Common myeloid progenitor, CD34-positive (primary cell): ENCODE measurements around the gene NUP210.

Experiments used
- CTCF ChIA-PET: fragments of 350-600 bp; sonication (Branson Sonifier 250); formaldehyde crosslinking; loops from one replicate; lab custom pipeline; 2021; ENCODE audit warnings: antibody characterized with exemption; lab: Charles Lee
- POLR2A ChIA-PET: fragments of 350-600 bp; sonication (Branson Sonifier 250); formaldehyde crosslinking; loops from one replicate; lab custom pipeline; 2021; ENCODE audit warnings: antibody characterized with exemption; lab: Charles Lee
- DNase-seq, 3 donors: peaks; one replicate each; pipeline versions ENCODE4 v3.0.0 to v3.0.0-alpha.2; 2013
- H3K27ac ChIP-seq, 2 experiments: 1 replicate in 1 of 2; 2 replicates in 1 of 2; pipeline ENCODE4 v1.7.0; 2013; ENCODE audit warnings: inconsistent platforms in 2 of 2, low read length in 2 of 2, mild to moderate bottlenecking in 2 of 2, low read depth in 1 of 2, moderate library complexity in 1 of 2; ENCODE audit not compliant: severe bottlenecking in 2 of 2, insufficient read depth in 1 of 2, poor library complexity in 1 of 2
- H3K27me3 ChIP-seq, 5 experiments: replicated peaks in 2 of 5; 1 replicate in 3 of 5; 2 replicates in 2 of 5; pipeline versions ENCODE4 v1.6.1 to v1.7.0; 2013; ENCODE audit warnings: low read length in 4 of 5, mild to moderate bottlenecking in 2 of 5, moderate library complexity in 2 of 5, inconsistent platforms in 1 of 5; ENCODE audit not compliant: insufficient read depth in 5 of 5, control insufficient read depth in 4 of 5
- H3K36me3 ChIP-seq, 4 experiments: 1 replicate in 2 of 4; 2 replicates in 2 of 4; pipeline versions ENCODE4 v1.6.1 to v1.7.0; 2013; ENCODE audit warnings: low read length in 3 of 4, control low read depth in 1 of 4, mild to moderate bottlenecking in 1 of 4; ENCODE audit not compliant: control insufficient read depth in 4 of 4, insufficient read depth in 4 of 4
- H3K4me1 ChIP-seq, 4 experiments: 1 replicate in 3 of 4; 2 replicates in 1 of 4; pipeline versions ENCODE4 v1.6.1 to v1.7.1; 2013; ENCODE audit warnings: low read length in 3 of 4, mild to moderate bottlenecking in 3 of 4, control low read depth in 1 of 4, inconsistent platforms in 1 of 4, moderate library complexity in 1 of 4; ENCODE audit not compliant: control insufficient read depth in 4 of 4, insufficient read depth in 4 of 4; ENCODE audit errors: control extremely low read depth in 1 of 4
- H3K4me3 ChIP-seq, 7 experiments: 1 replicate in 4 of 7; 2 replicates in 3 of 7; pipeline versions ENCODE4 v1.5.1 to v1.7.0; 2013; ENCODE audit warnings: mild to moderate bottlenecking in 7 of 7, low read length in 6 of 7, moderate library complexity in 6 of 7, inconsistent platforms in 2 of 7, low read depth in 2 of 7, control low read depth in 1 of 7; ENCODE audit not compliant: insufficient read depth in 4 of 7, control insufficient read depth in 1 of 7; ENCODE audit errors: extremely low read depth in 1 of 7
- H3K9me3 ChIP-seq, 5 experiments: 1 replicate in 4 of 5; 2 replicates in 1 of 5; pipeline versions ENCODE4 v1.6.1 to v1.7.1; 2013; ENCODE audit warnings: low read length in 4 of 5, mild to moderate bottlenecking in 2 of 5, inconsistent platforms in 1 of 5, low read depth in 1 of 5, moderate library complexity in 1 of 5; ENCODE audit not compliant: control insufficient read depth in 4 of 5, insufficient read depth in 2 of 5; ENCODE audit errors: control extremely low read depth in 1 of 5
- WGBS: methylation state at CpG from one replicate; pipeline ENCODE4 v1.1.5; 2013; ENCODE audit not compliant: insufficient coverage; 5-methylcytosine and 5-hydroxymethylcytosine counted together

The NUP210 gene

GRCh38 chr3:13301286-13301987 lies 118.7 kb downstream of the NUP210 start:
- H3K9me3 ChIP-seq: no peaks in the 10 kb centered on the region
- H3K27ac ChIP-seq: no peak overlapping the region
- no peak overlapping the region for H3K4me3 ChIP-seq
- ChIA-PET POLR2A (no interaction called here), CTCF (no interaction called here)
- no peaks in the 10 kb centered on the region for H3K36me3 ChIP-seq
- H3K4me1 ChIP-seq: peaks cover 2 to 53% (median 15%) of the 10 kb centered on the region in 4 experiments
- WGBS: 61% methylated on average over 9 of the region's 14 CpGs
- no peaks in the 10 kb centered on the region for H3K27me3 ChIP-seq
- peak; percentile 70 to 95 (median 94) for DNase-seq

GRCh38 chr3:13300546-13301285 lies 119.4 kb downstream of the NUP210 start:
- no peak overlapping the region for H3K4me3 ChIP-seq
- ChIA-PET POLR2A (no interaction called here), CTCF (no interaction called here)
- no peaks in the 10 kb centered on the region for H3K27me3 ChIP-seq
- no peaks in the 10 kb centered on the region for H3K9me3 ChIP-seq
- DNase-seq: peak in 2 of 3 donors; percentile 16 to 32
- H3K27ac ChIP-seq: no peak overlapping the region
- 73% methylated on average over 3 of the region's 5 CpGs for WGBS
- H3K4me1 ChIP-seq: peaks cover 3 to 59% (median 19%) of the 10 kb centered on the region in 4 experiments
- H3K36me3 ChIP-seq: no peaks in the 10 kb centered on the region

- Histone ChIP-seq H3K27me3 (no peaks in the 10 kb centered on the region), H3K4me1 (peaks cover 5 to 69% (median 25%) of the 10 kb centered on the region in 4 experiments), H3K27ac (no peak overlapping the region), H3K9me3 (no peaks in the 10 kb centered on the region), H3K36me3 (no peaks in the 10 kb centered on the region), H3K4me3 (no peak overlapping the region)
- no peak for DNase-seq
- WGBS: 96% methylated on average over 6 of the region's 7 CpGs
- ChIA-PET CTCF (interaction anchor here (1.6 kb wide), 1 partner anchor 215 kb away, joined by 3 read pairs; no protein-coding TSS in a partner anchor), POLR2A (no interaction called here)
Observed at GRCh38 chr3:13299531-13300155, 120.5 kb downstream of the NUP210 start.

- POLR2A ChIA-PET: no interaction called here
- peak; percentile 54 to 85 (median 80) for DNase-seq
Observed at GRCh38 chr3:13296662-13297061, 123.5 kb downstream of the NUP210 start.

GRCh38 chr3:13294442-13295351 lies 125.4 kb downstream of the NUP210 start:
- CTCF ChIA-PET: interaction anchor here (0.8 kb wide), 1 partner anchor 363 kb away, joined by 3 read pairs; no protein-coding TSS in a partner anchor
- Histone ChIP-seq H3K27ac (no peak overlapping the region), H3K4me1 (peaks cover 3 to 68% (median 18%) of the 10 kb centered on the region in 4 experiments), H3K4me3 (no peak overlapping the region), H3K36me3 (no peaks in the 10 kb centered on the region), H3K9me3 (no peaks in the 10 kb centered on the region), H3K27me3 (no peaks in the 10 kb centered on the region)
- DNase-seq: peak in 2 of 3 donors; percentile 71 to 72
- POLR2A ChIA-PET: no interaction called here
- WGBS: 71% methylated on average over 14 of the region's 18 CpGs

More at GRCh38 chr3:13296662-13297061, 123.5 kb downstream of the NUP210 start:
- 0% methylated on average over 2 of the region's 6 CpGs for WGBS
- Histone ChIP-seq H3K4me3 (no peak overlapping the region), H3K27me3 (no peaks in the 10 kb centered on the region), H3K9me3 (no peaks in the 10 kb centered on the region), H3K4me1 (peaks cover 5 to 78% (median 26%) of the 10 kb centered on the region in 4 experiments), H3K27ac (no peak overlapping the region), H3K36me3 (no peaks in the 10 kb centered on the region)
- CTCF ChIA-PET: interaction anchor here (1.5 to 1.7 kb wide), 2 partner anchors 10 to 49 kb away, joined by 3 read pairs; no protein-coding TSS in a partner anchor

- ChIA-PET CTCF (interaction anchor here (0.7 to 1.1 kb wide), 2 partner anchors 14 to 169 kb away, joined by 4 read pairs; no protein-coding TSS in a partner anchor), POLR2A (no interaction called here)
- no peak for DNase-seq
- no peaks in the 10 kb centered on the region for H3K36me3 ChIP-seq
- H3K4me3 ChIP-seq: no peak overlapping the region
- H3K27me3 ChIP-seq: no peaks in the 10 kb centered on the region
- H3K4me1 ChIP-seq: peaks cover 3 to 48% (median 18%) of the 10 kb centered on the region in 4 experiments
- H3K9me3 ChIP-seq: no peaks in the 10 kb centered on the region
- no peak overlapping the region for H3K27ac ChIP-seq
- 79% methylated on average over 2 of the region's 3 CpGs for WGBS
Observed at GRCh38 chr3:13292375-13292774, 127.7 kb downstream of the NUP210 start.
